HG02678 (cell line): ENCODE measurements around the gene RIF1.

Experiments used
- ATAC-seq: cut with Tn5 transposase; IDR thresholded peaks from one replicate; pipeline ENCODE4 v1.9.1; 2021; ENCODE audit warnings: mild to moderate bottlenecking, moderate library complexity; ENCODE audit not compliant: unreplicated experiment

The RIF1 gene

GRCh38 chr2:151498178-151498577 lies 88.5 kb downstream of the RIF1 start:
- no peak for ATAC-seq

- no peak for ATAC-seq
Observed at GRCh38 chr2:151506170-151506569, 96.5 kb downstream of the RIF1 start.

- no peak for ATAC-seq
Observed at GRCh38 chr2:151508519-151508918, 98.8 kb downstream of the RIF1 start.

GRCh38 chr2:151518802-151519201 lies 109.1 kb downstream of the RIF1 start:
- ATAC-seq = no peak

- no peak for ATAC-seq
Observed at GRCh38 chr2:151520976-151521375, 111.3 kb downstream of the RIF1 start.

- ATAC-seq = no peak
Observed at GRCh38 chr2:151522556-151522955, 112.9 kb downstream of the RIF1 start.

- no peak for ATAC-seq
Observed at GRCh38 chr2:151523850-151524249, 114.1 kb downstream of the RIF1 start.

- ATAC-seq = no peak
Observed at GRCh38 chr2:151525821-151526373, 116.2 kb downstream of the RIF1 start.

GRCh38 chr2:151526572-151527090 lies 116.9 kb downstream of the RIF1 start:
- no peak for ATAC-seq
